Endothelial cell of umbilical vein (primary cell): ENCODE data around the gene B3GALT4. TPM values are rescaled to one million over a fixed set of nuclear protein-coding genes. Genes with fewer than 3 reads are reported as not detected.

Experiments
- BruUV-seq: library from RNA; stranded (reverse); fragments of 400-500 nt; replicated peaks from 2 replicates; lab custom pipeline; 2021; lab: Mats Ljungman, UMichigan
- CTCF ChIA-PET: fragments of 300-600, 350-600 bp; sonication (Branson Sonifier 250); formaldehyde crosslinking; loops from one replicate; lab custom pipeline; 2021; ENCODE audit warnings: antibody characterized with exemption, inconsistent platforms; lab: Charles Lee
- POLR2A ChIA-PET: fragments of 300-600, 350-600 bp; sonication (Branson Sonifier 250); formaldehyde crosslinking; loops from one replicate; lab custom pipeline; 2021; ENCODE audit warnings: antibody characterized with exemption, inconsistent platforms; lab: Charles Lee
- DNase-seq: peaks from one replicate; pipeline ENCODE4 v3.0.0-alpha.2; 2011; ENCODE audit warnings: low read depth, low spot score
- FAIRE-seq: peaks from 2 replicates; lab custom pipeline; 2011; peaks lifted over from hg19 to GRCh38; lab: Jason Lieb, UNC
- H2AFZ ChIP-seq: 2 replicates; pipeline ENCODE4 v1.6.0; 2012; ENCODE audit warnings: low read depth, low read length, control low read depth, inconsistent platforms
- H3K27ac ChIP-seq: 2 replicates; pipeline ENCODE4 v1.5.1; 2011; ENCODE audit warnings: low read depth, mild to moderate bottlenecking, control low read depth, low read length, moderate library complexity; ENCODE audit not compliant: insufficient read depth
- H3K27me3 ChIP-seq, 2 experiments: 2 replicates each; pipeline versions ENCODE4 v1.6.0 to v1.6.1; 2011; ENCODE audit warnings: low read length in 2 of 2, mixed read lengths in 1 of 2; ENCODE audit not compliant: control insufficient read depth in 2 of 2, insufficient read depth in 2 of 2
- H3K36me3 ChIP-seq, 2 experiments: 2 replicates in 1 of 2; 3 replicates in 1 of 2; pipeline ENCODE4 v1.5.1; 2011; ENCODE audit warnings: low read length in 2 of 2, mild to moderate bottlenecking in 1 of 2, moderate library complexity in 1 of 2; ENCODE audit not compliant: control insufficient read depth in 2 of 2, insufficient read depth in 2 of 2; ENCODE audit errors: extremely low read depth in 1 of 2
- H3K4me1 ChIP-seq: 3 replicates; pipeline ENCODE4 v1.5.1; 2011; ENCODE audit warnings: mild to moderate bottlenecking, low read length; ENCODE audit not compliant: control insufficient read depth, insufficient read depth; ENCODE audit errors: extremely low read depth
- H3K4me2 ChIP-seq: 2 replicates; pipeline ENCODE4 v1.6.1; 2011; ENCODE audit warnings: low read length, control low read depth, mixed read lengths; ENCODE audit not compliant: insufficient read depth
- H3K4me3 ChIP-seq, 3 experiments: fragments of 200-600 bp in 1 of 3; sonication (generic), shearing (Covaris generic) in 1 of 3; replicated peaks in 1 of 3; 2 replicates each; pipeline ENCODE4 v1.5.1; 2011 to 2016; ENCODE audit warnings: control low read depth in 3 of 3, low read length in 3 of 3, mild to moderate bottlenecking in 2 of 3, inconsistent platforms in 1 of 3, low read depth in 1 of 3, moderate library complexity in 1 of 3; ENCODE audit not compliant: insufficient read depth in 1 of 3
- H3K79me2 ChIP-seq: 2 replicates; pipeline ENCODE4 v1.6.0; 2012; ENCODE audit warnings: low read length, inconsistent platforms; ENCODE audit not compliant: control insufficient read depth, insufficient read depth
- H3K9ac ChIP-seq: replicated peaks from 2 replicates; pipeline ENCODE3; 2011; ENCODE audit warnings: low read length, control low read depth; ENCODE audit not compliant: insufficient read depth; ENCODE audit errors: extremely low read depth
- H3K9me1 ChIP-seq: replicated peaks from 3 replicates; pipeline ENCODE4 v1.6.0; 2011; ENCODE audit warnings: mild to moderate bottlenecking, low read length; ENCODE audit not compliant: control insufficient read depth, insufficient read depth; ENCODE audit errors: extremely low read depth
- H3K9me3 ChIP-seq: replicated peaks from 2 replicates; pipeline ENCODE4 v1.5.1; 2012; ENCODE audit warnings: low read length, inconsistent platforms; ENCODE audit not compliant: control insufficient read depth, insufficient read depth
- H4K20me1 ChIP-seq: replicated peaks from 2 replicates; pipeline ENCODE3; 2011; ENCODE audit warnings: mild to moderate bottlenecking, low read length; ENCODE audit not compliant: control insufficient read depth, insufficient read depth; ENCODE audit errors: extremely low read depth
- CTCF ChIP-seq, 2 donors: IDR thresholded peaks; 1 replicate in 1 of 2; 2 replicates in 1 of 2; pipeline ENCODE4 v1.5.1; 2011; ENCODE audit warnings: low read length in 2 of 2, mild to moderate bottlenecking in 2 of 2, moderate library complexity in 2 of 2, control low read depth in 1 of 2, inconsistent platforms in 1 of 2, low read depth in 1 of 2; ENCODE audit not compliant: insufficient read depth in 1 of 2; ENCODE audit errors: extremely low read depth in 1 of 2
- GATA2 ChIP-seq: IDR thresholded peaks from 2 replicates; pipeline ENCODE4 v1.7.0; 2011; ENCODE audit warnings: low read depth, mild to moderate bottlenecking, moderate library complexity, mixed read lengths, low read length; ENCODE audit not compliant: insufficient read length, insufficient read depth
- JUN ChIP-seq: IDR thresholded peaks from 2 replicates; pipeline ENCODE4 v1.6.1; 2011; ENCODE audit warnings: borderline replicate concordance, low read depth; ENCODE audit not compliant: insufficient read length, insufficient read depth
- MAX ChIP-seq: IDR thresholded peaks from 2 replicates; pipeline ENCODE4 v1.6.1; 2011; ENCODE audit not compliant: insufficient read depth, insufficient read length
- MYC ChIP-seq: IDR thresholded peaks from one replicate; pipeline ENCODE4 v1.6.1; 2011; ENCODE audit warnings: mild to moderate bottlenecking, low read depth, low read length
- POLR2A ChIP-seq: IDR thresholded peaks from 2 replicates; pipeline ENCODE4 v1.6.1; 2012; ENCODE audit warnings: low read depth, mild to moderate bottlenecking, control low read depth, low read length
- POLR2AphosphoS5 ChIP-seq: IDR thresholded peaks from 2 replicates; pipeline ENCODE4 v1.6.1; 2012; ENCODE audit warnings: low read depth, mild to moderate bottlenecking, control low read depth, low read length, moderate library complexity; ENCODE audit not compliant: insufficient read depth
- dilution Hi-C: fragments of 300-500 bp; cut with MboI; formaldehyde crosslinking; loops from one replicate; pipeline ENCODE4 v1.15.0; 2019; ENCODE audit warnings: low sequenced_read_pairs; ENCODE audit not compliant: extremely low pct_ligation_motif_present
- intact Hi-C: fragments of 100-400 bp; cut with micrococcal nuclease; formaldehyde crosslinking; loops from one replicate; pipeline ENCODE4 v1.10.0; 2022
- polyA plus RNA-seq, 4 experiments: library from polyadenylated mRNA; depleted of rRNA in 3 of 4; stranded (reverse) in 3 of 4; unstranded in 1 of 4; fragments of >200 nt; gene quantifications; 2 replicates each; pipeline versions ENCODE4 v1.2.1 to v1.2.3, GENCODE V29; 2011 to 2012; ENCODE audit warnings: missing spikeins in 1 of 4
- total RNA-seq: library from RNA; stranded (reverse); gene quantifications from 2 replicates; pipeline ENCODE4 v1.2.3, GENCODE V29; 2021

B3GALT4 gene
- total and polyA plus RNA-seq, 2 donors (not counting 3 experiments of a cell fraction or from before 2014, with no cell fraction given): 4.5 to 5.6 TPM

- intact Hi-C loops (loop anchor here (1.0 kb wide), 2 partner anchors 10 to 18 kb away; partner anchors contain the start of gene VPS52), dilution Hi-C loops (no loop called here)
- Histone ChIP-seq H3K9ac (peak within 1 kb of the TSS; percentile 65), H3K9me1 (no peaks in the 10 kb centered on the region), H3K27me3 (no peaks in the 10 kb centered on the region), H3K79me2 (peaks cover 27% of the 10 kb centered on the region), H2AFZ (peak within 1 kb of the TSS; percentile 48), H3K4me2 (peak within 1 kb of the TSS; percentile 79), H3K4me1 (peaks cover 13% of the 10 kb centered on the region), H4K20me1 (no peaks in the 10 kb centered on the region), H3K4me3 (peak within 1 kb of the TSS; percentile 59 to 96 (median 88)), H3K9me3 (no peaks in the 10 kb centered on the region), H3K36me3 (peaks cover 14 to 34% of the 10 kb centered on the region in 2 experiments), H3K27ac (peak within 1 kb of the TSS; percentile 16)
- CTCF ChIA-PET: interaction anchor here (1.4 to 2.1 kb wide), 6 partner anchors 9 to 29 kb away, joined by 3 to 17 read pairs (median 6); partner anchors contain the start of genes B3GALT4, RGL2 and ZBTB22
- BruUV-seq: no TSS peak
- POLR2A ChIA-PET: interaction anchor here (0.7 to 1.7 kb wide), 5 partner anchors 9 to 121 kb away, joined by 4 to 9 read pairs (median 5); partner anchors contain the start of genes B3GALT4, RPS18 and VPS52
- TF ChIP-seq MAX (peak; percentile 69), POLR2AphosphoS5 (peak; percentile 51), JUN (no peak), POLR2A (peak; percentile 81), MYC (no peak), GATA2 (no peak), CTCF (IDR thresholded peaks at IDR 0.05; ENCODE audit: extremely low read depth in 1 of 2, insufficient read depth in 1 of 2, low read depth in 1 of 2, low read length in 2 of 2) (no peak)
- peak; percentile 94 for FAIRE-seq
- DNase-seq: peak; percentile 96
These were observed 12.2 kb downstream of the B3GALT4 start, which contains the start of the genes PFDN6 and WDR46 for GRCh38 chr6:33288921-33289783. PFDN6 (plus strand) TSS chr6:33289601; CDS start chr6:33289857, 256 bp downstream. WDR46 (minus strand) TSS chr6:33289239; CDS start chr6:33289170, 69 bp downstream.
